Suprapubic skin (tissue), 4 donors: Measurements from ENCODE around the gene NIM1K.

Experiments
- CTCF ChIP-seq, 2 donors: fragments of 200-600 bp in 1 of 2; fragments of 450-650 bp in 1 of 2; sonication (generic) in 1 of 2; IDR thresholded peaks; one replicate each; pipeline ENCODE4 v1.5.1; 2016 to 2019; ENCODE audit warnings: antibody characterized with exemption in 2 of 2, mild to moderate bottlenecking in 1 of 2, moderate library complexity in 1 of 2
- EP300 ChIP-seq: sonication (generic); formaldehyde crosslinking; IDR thresholded peaks from one replicate; pipeline ENCODE4 v1.6.1; 2017; ENCODE audit warnings: antibody characterized with exemption
- POLR2A ChIP-seq, 2 donors: fragments of 450-650 bp; IDR thresholded peaks; one replicate each; pipeline ENCODE4 v1.6.1; 2017; ENCODE audit warnings: antibody characterized with exemption in 2 of 2, mild to moderate bottlenecking in 2 of 2, moderate library complexity in 2 of 2
- POLR2AphosphoS5 ChIP-seq, 3 donors: sonication (generic); formaldehyde crosslinking; IDR thresholded peaks; one replicate each; pipeline ENCODE4 v1.6.1; 2017; ENCODE audit warnings: antibody characterized with exemption in 3 of 3

- TF ChIP-seq CTCF (IDR thresholded peaks at IDR 0.05) = no peak
- TF ChIP-seq POLR2AphosphoS5 (IDR thresholded peaks at IDR 0.05) = no peak
- TF ChIP-seq POLR2A (IDR thresholded peaks at IDR 0.05) = no peak
- no peak for TF ChIP-seq EP300
These were observed 90.0 kb downstream of the NIM1K start for GRCh38 chr5:43281840-43282658.
